Gastrocnemius medialis (tissue), 4 donors: ENCODE measurements around the gene CCDC170. TPM values are rescaled to one million over a fixed set of nuclear protein-coding genes. Genes with fewer than 3 reads are reported as not detected.

Source experiments
- ATAC-seq, 2 donors: fragments of 150-250 bp; one replicate each; pipeline ENCODE4 v1.9.1; 2016
- DNase-seq, 2 donors: peaks; one replicate each; pipeline ENCODE4 v3.0.0-alpha.2; 2019
- H3K27ac ChIP-seq, 4 donors: fragments of 200-600 bp; sonication (generic); 1 replicate in 1 of 4; 2 replicates in 3 of 4; pipeline ENCODE4 v1.5.1; 2016 to 2018; ENCODE audit warnings: mild to moderate bottlenecking in 2 of 4, moderate library complexity in 1 of 4
- H3K27me3 ChIP-seq, 3 donors: fragments of 200-600 bp; sonication (generic) in 2 of 3; 1 replicate in 1 of 3; 2 replicates in 2 of 3; pipeline versions ENCODE4 v1.5.1 to v1.6.0; 2016 to 2019; ENCODE audit warnings: mild to moderate bottlenecking in 1 of 3, moderate library complexity in 1 of 3
- H3K36me3 ChIP-seq, 2 donors: fragments of 200-600 bp; sonication (generic) in 1 of 2; one replicate each; pipeline ENCODE4 v1.5.1; 2017 to 2018
- H3K4me1 ChIP-seq, 2 donors: fragments of 200-600 bp; sonication (generic) in 1 of 2; one replicate each; pipeline ENCODE4 v1.5.1; 2016 to 2017; ENCODE audit warnings: mild to moderate bottlenecking in 2 of 2
- H3K4me3 ChIP-seq, 4 donors: fragments of 200-600 bp; sonication (generic) in 3 of 4; 1 replicate in 1 of 4; 2 replicates in 3 of 4; pipeline ENCODE4 v1.5.1; 2016 to 2019; ENCODE audit warnings: mild to moderate bottlenecking in 2 of 4
- H3K9me3 ChIP-seq, 3 donors: fragments of 200-600 bp; sonication (generic) in 2 of 3; 1 replicate in 1 of 3; 2 replicates in 2 of 3; pipeline ENCODE4 v1.5.1; 2016 to 2019
- CTCF ChIP-seq, 5 experiments: fragments of 450-650 bp in 3 of 5; fragments of 200-600 bp in 2 of 5; sonication (generic) in 2 of 5; IDR thresholded peaks in 4 of 5; conservative IDR thresholded peaks in 1 of 5; 1 replicate in 4 of 5; 2 replicates in 1 of 5; pipeline ENCODE4 v1.5.1; 2016 to 2019; ENCODE audit warnings: antibody characterized with exemption in 5 of 5, mild to moderate bottlenecking in 3 of 5, moderate library complexity in 3 of 5
- POLR2A ChIP-seq, 2 donors: fragments of 450-650 bp; IDR thresholded peaks; one replicate each; pipeline ENCODE4 v1.6.1; 2017; ENCODE audit warnings: antibody characterized with exemption in 2 of 2, mild to moderate bottlenecking in 2 of 2, moderate library complexity in 2 of 2
- in situ Hi-C, 4 donors: fragments of 200-750 bp; cut with MboI; loops; one replicate each; pipeline versions ENCODE4 v1.15.0 to v1.8.0; 2017; ENCODE audit warnings: low sequenced_read_pairs in 4 of 4
- intact Hi-C: fragments of 100-400 bp; cut with DNase I; formaldehyde crosslinking; loops from one replicate; pipeline ENCODE4 v1.15.1; 2023; ENCODE audit warnings: low total_unique reads
- total RNA-seq, 4 donors: library from RNA; depleted of rRNA; stranded (reverse); fragments of >200 nt; gene quantifications; one replicate each; pipeline versions ENCODE4 v1.1.0 to v1.2.3, GENCODE V29; 2016

CCDC170 gene
- total RNA-seq, 4 donors from 2014 or later = 0.04 to 0.05 TPM; not detected in 2

- in situ Hi-C loops = loop anchor here in 2 of 4 donors (25.0 kb wide), 1 partner anchor 604 kb away; no protein-coding TSS in a partner anchor
- H3K27me3 ChIP-seq = peaks cover 9 to 19% (median 10%) of the 10 kb centered on the region in 3 donors
- ATAC-seq (no peak), DNase-seq (no peak)
- no peaks in the 10 kb centered on the region for H3K4me1 ChIP-seq
- H3K4me3 ChIP-seq = no peak overlapping the region
- intact Hi-C loops = no loop called here
- TF ChIP-seq CTCF (IDR thresholded peaks at IDR 0.05 in 4 of 5, conservative IDR thresholded peaks at IDR 0.05 in 1 of 5) (no peak), POLR2A (IDR thresholded peaks at IDR 0.05) (no peak)
- no peak overlapping the region for H3K27ac ChIP-seq
- no peaks in the 10 kb centered on the region for H3K9me3 ChIP-seq
- no peaks in the 10 kb centered on the region for H3K36me3 ChIP-seq
Measured at GRCh38 chr6:151490996-151491395, 2.8 kb upstream of the CCDC170 start.

GRCh38 chr6:151493161-151493803, 535 bp upstream of the CCDC170 start:
- H3K27me3 ChIP-seq = peaks cover 9 to 28% (median 10%) of the 10 kb centered on the region in 3 donors
- DNase-seq = no peak
- H3K4me3 ChIP-seq = peak overlapping the region; percentile 45 to 68 (median 58)
- no peaks in the 10 kb centered on the region for H3K36me3 ChIP-seq
- intact Hi-C loops = no loop called here
- no peak overlapping the region for H3K27ac ChIP-seq
- no peak for ATAC-seq
- TF ChIP-seq CTCF (IDR thresholded peaks at IDR 0.05 in 4 of 5, conservative IDR thresholded peaks at IDR 0.05 in 1 of 5) (no peak), POLR2A (IDR thresholded peaks at IDR 0.05) (no peak)
- H3K4me1 ChIP-seq = no peaks in the 10 kb centered on the region
- in situ Hi-C loops = loop anchor here in 2 of 4 donors (25.0 kb wide), 1 partner anchor 606 kb away; no protein-coding TSS in a partner anchor
- H3K9me3 ChIP-seq = no peaks in the 10 kb centered on the region

- no peaks in the 10 kb centered on the region for H3K9me3 ChIP-seq
- no peak for ATAC-seq
- H3K27ac ChIP-seq = no peak overlapping the region
- peaks cover 9 to 28% (median 10%) of the 10 kb centered on the region in 3 donors for H3K27me3 ChIP-seq
- H3K4me1 ChIP-seq = no peaks in the 10 kb centered on the region
- H3K4me3 ChIP-seq = peak overlapping the region; percentile 45 to 68 (median 58)
- no peak for TF ChIP-seq CTCF (IDR thresholded peaks at IDR 0.05 in 4 of 5, conservative IDR thresholded peaks at IDR 0.05 in 1 of 5)
- TF ChIP-seq POLR2A (IDR thresholded peaks at IDR 0.05) = no peak
- intact Hi-C loops = no loop called here
- in situ Hi-C loops = loop anchor here in 2 of 4 donors (25.0 kb wide), 1 partner anchor 607 kb away; no protein-coding TSS in a partner anchor
- DNase-seq = no peak
- H3K36me3 ChIP-seq = no peaks in the 10 kb centered on the region
Measured at GRCh38 chr6:151494235-151494935, 568 bp downstream of the CCDC170 start.

GRCh38 chr6:151494936-151495320, 1.1 kb downstream of the CCDC170 start:
- Histone ChIP-seq H3K27ac (no peak overlapping the region), H3K4me3 (peak overlapping the region; percentile 45 to 68 (median 58)), H3K4me1 (no peaks in the 10 kb centered on the region), H3K9me3 (no peaks in the 10 kb centered on the region), H3K36me3 (no peaks in the 10 kb centered on the region), H3K27me3 (peaks cover 9 to 28% (median 12%) of the 10 kb centered on the region in 3 donors)
- TF ChIP-seq POLR2A (IDR thresholded peaks at IDR 0.05) (no peak), CTCF (IDR thresholded peaks at IDR 0.05 in 4 of 5, conservative IDR thresholded peaks at IDR 0.05 in 1 of 5) (no peak)
- intact Hi-C loops = no loop called here
- DNase-seq (no peak), ATAC-seq (no peak)
- in situ Hi-C loops = loop anchor here in 2 of 4 donors (25.0 kb wide), 1 partner anchor 608 kb away; no protein-coding TSS in a partner anchor
